ENCODE measurements around the gene DTNBP1.

Gene DTNBP1

DNA sequence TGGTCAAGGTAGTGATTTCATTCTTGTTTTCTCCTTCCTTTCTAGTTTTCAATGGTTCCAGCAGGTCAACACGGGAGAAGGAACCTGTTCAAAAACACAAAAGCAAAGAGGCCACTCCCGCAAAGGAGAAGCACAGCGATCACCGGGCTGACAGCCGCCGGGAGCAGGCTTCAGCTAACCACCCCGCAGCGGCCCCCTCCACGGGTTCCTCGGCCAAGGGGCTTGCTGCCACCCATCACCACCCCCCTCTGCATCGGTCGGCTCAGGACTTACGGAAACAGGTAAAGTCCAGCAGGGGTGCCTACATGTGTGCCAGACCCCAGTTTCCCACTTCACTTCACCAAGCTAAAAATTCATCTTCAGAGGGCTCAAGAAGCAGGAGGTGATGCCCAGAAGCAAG, 175.6 kb downstream of the DTNBP1 start:
- in situ Hi-C loops (cut with MboI; ENCODE audit: low pct_unique_long_range_greater_than_20kb, low sequenced_read_pairs, unreplicated experiment) = no loop called here
- no peak for DNase-seq (ENCODE audit: low spot score)
- TF ChIP-seq, protein P1, sequence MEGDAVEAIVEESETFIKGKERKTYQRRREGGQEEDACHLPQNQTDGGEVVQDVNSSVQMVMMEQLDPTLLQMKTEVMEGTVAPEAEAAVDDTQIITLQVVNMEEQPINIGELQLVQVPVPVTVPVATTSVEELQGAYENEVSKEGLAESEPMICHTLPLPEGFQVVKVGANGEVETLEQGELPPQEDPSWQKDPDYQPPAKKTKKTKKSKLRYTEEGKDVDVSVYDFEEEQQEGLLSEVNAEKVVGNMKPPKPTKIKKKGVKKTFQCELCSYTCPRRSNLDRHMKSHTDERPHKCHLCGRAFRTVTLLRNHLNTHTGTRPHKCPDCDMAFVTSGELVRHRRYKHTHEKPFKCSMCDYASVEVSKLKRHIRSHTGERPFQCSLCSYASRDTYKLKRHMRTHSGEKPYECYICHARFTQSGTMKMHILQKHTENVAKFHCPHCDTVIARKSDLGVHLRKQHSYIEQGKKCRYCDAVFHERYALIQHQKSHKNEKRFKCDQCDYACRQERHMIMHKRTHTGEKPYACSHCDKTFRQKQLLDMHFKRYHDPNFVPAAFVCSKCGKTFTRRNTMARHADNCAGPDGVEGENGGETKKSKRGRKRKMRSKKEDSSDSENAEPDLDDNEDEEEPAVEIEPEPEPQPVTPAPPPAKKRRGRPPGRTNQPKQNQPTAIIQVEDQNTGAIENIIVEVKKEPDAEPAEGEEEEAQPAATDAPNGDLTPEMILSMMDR (IDR thresholded peaks at IDR 0.05; ENCODE audit: extremely low read depth, insufficient read depth, missing control alignments) = no peak

DNA sequence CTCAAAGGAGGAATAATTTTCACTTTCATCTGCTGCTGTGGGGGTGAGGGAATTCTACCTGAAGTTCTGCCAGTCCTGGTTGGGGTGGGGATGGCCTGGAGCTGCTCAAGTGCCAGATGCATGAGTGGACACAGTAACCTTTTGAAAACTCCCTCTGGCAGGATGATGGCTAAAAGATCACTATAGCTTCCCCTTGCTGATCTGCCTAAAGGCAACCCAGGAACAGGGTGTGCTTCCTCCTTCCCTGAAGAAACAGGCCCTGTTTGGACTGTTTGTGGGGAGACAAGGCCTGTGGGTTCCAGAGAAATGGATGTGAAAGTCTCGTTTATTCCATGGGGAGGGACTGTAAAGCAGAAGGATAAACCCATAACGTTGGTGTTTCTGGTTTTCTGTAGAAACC, 176.9 kb downstream of the DTNBP1 start:
- no peak for DNase-seq (ENCODE audit: low spot score)
- TF ChIP-seq, protein P1 (IDR thresholded peaks at IDR 0.05; ENCODE audit: extremely low read depth, insufficient read depth, missing control alignments) = no peak
- in situ Hi-C loops (cut with MboI; ENCODE audit: low pct_unique_long_range_greater_than_20kb, low sequenced_read_pairs, unreplicated experiment) = no loop called here

DNA sequence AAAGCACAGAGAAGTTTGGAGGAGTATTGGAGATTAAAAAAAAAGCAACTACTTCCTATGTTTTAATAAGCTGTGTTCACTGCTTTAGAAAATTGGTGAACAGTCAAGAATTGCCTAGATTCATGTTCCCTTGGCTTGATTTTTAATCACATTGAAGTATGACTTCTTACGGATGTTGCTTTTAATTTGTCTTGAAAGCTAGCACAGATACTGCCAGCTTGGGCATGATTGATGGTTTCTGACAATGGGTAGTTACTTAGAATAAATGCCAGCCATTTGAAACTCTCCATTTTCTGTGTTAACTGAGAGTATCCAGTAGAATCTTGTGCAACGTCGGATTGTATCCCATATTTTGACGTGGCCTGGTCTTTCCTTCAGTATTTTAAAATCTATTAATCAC, 178.0 kb downstream of the DTNBP1 start:
- TF ChIP-seq, protein P1 (IDR thresholded peaks at IDR 0.05; ENCODE audit: extremely low read depth, insufficient read depth, missing control alignments) = no peak
- in situ Hi-C loops (cut with MboI; ENCODE audit: low pct_unique_long_range_greater_than_20kb, low sequenced_read_pairs, unreplicated experiment) = no loop called here

DNA sequence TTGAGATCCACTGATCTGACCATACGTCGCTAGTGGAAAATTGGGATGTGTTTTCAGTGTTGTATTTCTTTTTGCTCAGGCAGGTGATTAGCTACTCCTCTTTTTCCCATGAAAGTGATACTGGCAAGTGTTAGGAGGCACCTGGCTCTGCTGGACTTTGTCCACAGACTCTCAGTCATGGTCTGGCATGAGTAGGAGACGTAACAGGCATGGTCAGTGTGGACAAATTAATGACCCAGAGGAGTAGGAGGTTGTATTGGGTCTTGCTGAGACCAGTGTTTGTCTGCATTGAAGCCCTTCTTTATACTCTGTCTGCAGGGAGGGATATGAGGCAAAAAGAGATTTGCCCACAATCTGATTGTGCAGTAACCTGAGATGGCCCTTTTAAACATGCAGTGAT, 178.7 kb downstream of the DTNBP1 start:
- no peak for DNase-seq (ENCODE audit: low spot score)
- in situ Hi-C loops (cut with MboI; ENCODE audit: low pct_unique_long_range_greater_than_20kb, low sequenced_read_pairs, unreplicated experiment) = no loop called here
- TF ChIP-seq, protein P1 (IDR thresholded peaks at IDR 0.05; ENCODE audit: extremely low read depth, insufficient read depth, missing control alignments) = no peak

More for the DNA sequence above, 178.0 kb downstream of the DTNBP1 start:
- DNase-seq (ENCODE audit: low spot score) = no peak

DNA sequence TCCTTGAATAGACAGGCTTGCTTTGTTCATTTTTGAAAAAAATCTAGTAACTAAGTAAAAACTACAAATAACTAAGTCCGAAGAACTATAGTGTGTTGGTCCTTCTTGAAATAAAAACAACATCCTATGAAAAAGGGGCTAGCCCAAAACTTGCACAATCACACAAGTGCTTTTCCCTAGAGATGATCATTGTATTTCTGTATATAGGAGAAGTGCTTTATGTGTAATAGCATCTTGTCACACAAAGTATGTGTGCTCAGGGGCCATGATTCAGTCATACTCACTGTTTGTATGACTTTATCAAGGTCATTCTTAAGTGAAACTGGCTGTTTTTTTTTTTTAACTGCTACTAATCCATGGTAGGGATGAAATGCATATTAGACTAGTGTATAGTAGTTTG, 179.8 kb downstream of the DTNBP1 start:
- in situ Hi-C loops (cut with MboI; ENCODE audit: low pct_unique_long_range_greater_than_20kb, low sequenced_read_pairs, unreplicated experiment) = no loop called here
- TF ChIP-seq, protein P1 (IDR thresholded peaks at IDR 0.05; ENCODE audit: extremely low read depth, insufficient read depth, missing control alignments) = no peak
- no peak for DNase-seq (ENCODE audit: low spot score)

DNA sequence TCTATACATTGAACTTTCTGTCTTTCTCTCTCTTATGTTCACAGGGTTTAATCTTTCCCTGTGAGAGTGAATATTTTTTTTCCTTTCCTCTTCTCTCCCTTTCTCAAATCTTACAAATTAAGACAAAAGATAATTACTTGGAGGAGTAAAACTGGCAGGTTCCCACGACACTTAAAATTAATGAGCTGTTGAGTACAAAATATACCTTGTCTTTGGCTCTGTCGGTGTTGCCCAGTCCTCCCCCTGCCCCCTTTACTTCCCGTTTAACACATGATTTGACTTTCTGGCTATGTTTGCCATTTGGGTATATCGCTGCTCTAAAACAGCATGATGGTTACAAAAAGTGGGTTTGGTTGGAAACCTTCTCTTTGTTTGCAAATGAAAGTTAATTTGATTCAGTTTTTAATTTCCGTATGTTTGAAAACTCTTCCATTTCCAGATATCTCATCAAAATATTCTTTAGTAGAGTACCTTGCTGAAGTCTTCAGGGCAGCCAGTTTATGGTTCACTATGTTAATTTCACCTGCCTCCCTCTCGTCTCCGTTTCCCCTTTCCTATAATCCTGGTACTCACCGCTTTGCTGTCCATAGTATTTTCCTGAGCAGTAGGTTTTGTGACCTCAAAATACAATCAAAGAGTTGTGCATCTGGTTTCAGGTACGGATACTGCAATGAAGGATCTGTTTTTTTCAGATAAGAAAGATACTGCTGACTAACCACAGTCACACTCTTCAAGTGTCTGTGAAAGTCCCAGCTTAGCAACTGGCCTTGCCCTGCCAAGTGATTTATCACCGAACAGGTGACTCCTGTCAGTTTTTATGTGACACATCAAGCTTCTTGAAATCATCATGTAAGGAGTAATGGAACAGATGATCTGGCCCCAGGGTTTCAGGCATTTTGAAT, 181.2 kb downstream of the DTNBP1 start:
- TF ChIP-seq, protein P1 (IDR thresholded peaks at IDR 0.05; ENCODE audit: extremely low read depth, insufficient read depth, missing control alignments) = no peak
- in situ Hi-C loops (cut with MboI; ENCODE audit: low pct_unique_long_range_greater_than_20kb, low sequenced_read_pairs, unreplicated experiment) = no loop called here
- peak; percentile 76 for DNase-seq (ENCODE audit: low spot score)

Data from GM13977 (cell line).